NCI-H128 (cell line): ENCODE data around the gene IL23R.
A peak's percentile ranks its signal among the peaks of the same experiment; 100 is the strongest.

ENCODE experiments used
- DNase-seq: peaks from one replicate; lab custom pipeline; 2025; ENCODE audit not compliant: unreplicated experiment; lab: John Stamatoyannopoulos, UW

Gene IL23R

DNA sequence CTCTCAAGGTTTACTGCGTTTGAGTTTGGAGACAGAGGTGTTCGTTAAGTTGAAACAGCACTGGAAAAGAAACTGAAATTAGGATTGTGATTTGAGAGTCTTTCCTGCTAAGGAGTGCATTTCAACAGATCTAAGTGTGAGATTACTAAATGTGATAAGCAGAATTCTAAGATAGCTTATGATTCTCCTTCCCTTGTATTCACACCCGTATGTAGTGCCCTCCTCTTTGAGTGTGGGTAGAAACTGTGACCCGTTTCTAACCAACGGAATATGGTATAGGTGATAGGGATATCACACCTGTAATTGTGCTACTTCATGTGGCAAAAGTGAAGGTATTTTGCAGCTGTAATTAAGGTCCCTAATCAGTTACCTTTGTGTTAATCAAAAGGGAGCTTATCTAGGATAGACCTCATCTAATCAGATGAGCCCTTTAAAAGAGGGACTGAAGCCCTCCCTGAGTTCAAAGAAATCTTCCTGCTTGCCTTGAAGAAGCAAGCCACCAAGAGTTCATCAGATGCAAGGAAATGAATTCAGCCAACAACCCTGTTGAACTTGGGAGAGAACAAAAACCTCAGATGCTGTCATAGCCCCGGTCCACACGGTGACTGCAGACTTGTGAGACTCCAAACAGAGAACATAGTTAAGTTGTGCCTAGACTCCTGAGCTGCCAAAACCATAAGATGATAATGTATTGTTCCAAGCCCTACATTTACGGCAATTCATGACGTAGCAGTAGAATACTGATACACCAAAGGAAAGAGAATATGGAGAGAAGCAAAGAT is 128.8 kb downstream of the IL23R start:
- DNase-seq: no peak

DNA sequence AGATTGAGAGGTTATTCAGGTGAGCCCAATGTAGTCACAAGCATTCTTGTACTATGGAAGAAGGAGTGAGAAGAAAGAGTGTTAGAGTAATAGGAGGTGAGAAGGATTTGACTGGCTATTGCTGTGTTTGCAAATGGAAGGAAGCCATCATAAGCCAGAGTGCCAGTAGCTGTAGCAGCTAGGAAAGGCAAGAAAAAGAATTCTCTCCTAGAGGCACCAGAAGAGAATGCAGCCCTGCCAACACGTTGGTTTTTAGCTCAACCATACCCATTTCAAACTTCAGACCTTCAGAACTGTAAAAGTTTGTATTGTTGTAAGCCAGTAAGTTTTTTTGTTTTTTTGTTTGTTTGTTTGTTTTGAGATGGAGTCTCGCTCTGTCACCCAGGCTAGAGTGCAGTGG is 132.5 kb downstream of the IL23R start:
- DNase-seq: no peak

DNA sequence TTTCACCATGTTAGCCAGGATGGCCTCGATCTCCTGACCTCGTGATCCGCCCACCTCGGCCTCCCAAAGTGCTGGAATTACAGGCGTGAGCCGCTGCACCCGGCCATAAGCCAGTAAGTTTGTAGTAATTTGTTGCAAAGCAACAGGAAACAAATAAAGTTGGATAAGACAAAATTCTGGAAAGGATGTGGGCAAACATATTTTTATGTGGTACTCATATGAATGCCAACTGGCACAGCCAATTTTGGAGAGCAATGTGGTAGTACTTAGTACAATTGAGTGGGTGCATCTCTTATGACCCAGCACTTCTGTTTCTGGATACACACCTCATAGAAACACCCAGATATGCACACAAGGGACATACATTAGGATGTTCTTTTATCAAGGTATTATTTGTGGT is 133.0 kb downstream of the IL23R start:
- no peak for DNase-seq

- no peak for DNase-seq
Measured at GRCh38 chr1:67300561-67300960, 134.3 kb downstream of the IL23R start.

DNA sequence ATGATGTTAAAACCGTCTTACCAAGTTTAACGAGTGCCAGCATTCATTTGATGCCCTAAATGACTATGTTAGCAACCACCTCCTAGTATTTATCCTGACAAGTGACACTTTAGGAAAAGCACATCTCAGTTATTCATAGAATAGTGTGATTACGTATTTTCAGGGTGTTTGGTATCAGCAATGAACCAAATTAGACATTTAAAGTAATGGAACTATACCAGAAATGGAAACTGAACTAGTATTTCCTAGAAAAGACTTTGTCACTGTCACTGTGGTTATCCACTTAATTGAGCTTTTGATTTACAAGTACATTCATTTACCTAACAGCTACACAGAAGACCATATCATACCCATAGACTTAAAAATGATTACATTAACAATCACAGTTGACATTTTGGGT is 137.8 kb downstream of the IL23R start:
- no peak for DNase-seq

GRCh38 chr1:67306547-67306946 is 140.3 kb downstream of the IL23R start:
- no peak for DNase-seq

- DNase-seq: peak; percentile 8
Measured at GRCh38 chr1:67307251-67308060, 141.2 kb downstream of the IL23R start, which contains the start of gene IL12RB2. Gene IL12RB2 (plus strand): TSS chr1:67307873. CDS start chr1:67320369, 12,496 bp downstream.

DNA sequence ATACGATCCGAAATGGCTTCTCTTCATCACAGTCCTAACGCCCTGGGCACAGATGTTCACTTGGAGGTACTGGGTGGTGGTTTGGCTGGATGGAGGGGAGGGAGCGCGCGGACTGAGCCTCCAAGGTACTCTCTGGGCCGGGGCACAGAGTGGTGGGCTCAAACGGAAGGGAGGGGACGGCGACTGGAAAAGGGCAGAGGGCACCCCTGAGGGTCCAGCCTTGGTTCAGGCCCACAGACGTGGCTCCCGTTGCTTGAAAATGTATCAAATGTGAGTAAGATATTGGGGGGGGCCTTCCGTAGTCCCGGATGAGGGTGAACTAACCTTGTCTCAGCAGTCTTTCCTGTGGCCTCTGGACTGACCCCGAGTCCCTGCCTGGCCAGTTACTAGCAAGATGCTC is 141.9 kb downstream of the IL23R start:
- DNase-seq: no peak
